ENCODE data around the gene SGTB.

SGTB gene

GRCh38 chr5:65760504-65761275 lies 38.8 kb upstream of the SGTB start:
- TF ChIP-seq FOXP2 (optimal IDR thresholded peaks at IDR 0.05; ENCODE audit: borderline replicate concordance, extremely low read depth, extremely low read length, insufficient read depth) (no peak), TAF1 (IDR thresholded peaks at IDR 0.05; ENCODE audit: borderline replicate concordance, insufficient read depth, low read length) (no peak), POLR2AphosphoS5 (IDR thresholded peaks at IDR 0.05; ENCODE audit: low read depth, low read length) (no peak), REST (IDR thresholded peaks at IDR 0.05; ENCODE audit: insufficient read depth in 1 of 2, low read depth in 2 of 2, low read length in 2 of 2) (no peak), SIN3A (IDR thresholded peaks at IDR 0.05; ENCODE audit: borderline replicate concordance, insufficient read depth, low read length) (no peak)

- TF ChIP-seq SIN3A (IDR thresholded peaks at IDR 0.05; ENCODE audit: borderline replicate concordance, insufficient read depth, low read length) = no peak
- no peak for TF ChIP-seq FOXP2 (optimal IDR thresholded peaks at IDR 0.05; ENCODE audit: borderline replicate concordance, extremely low read depth, extremely low read length, insufficient read depth)
- TF ChIP-seq REST (IDR thresholded peaks at IDR 0.05; ENCODE audit: insufficient read depth in 1 of 2, low read depth in 2 of 2, low read length in 2 of 2) = no peak
- TF ChIP-seq POLR2AphosphoS5 (IDR thresholded peaks at IDR 0.05; ENCODE audit: low read depth, low read length) = no peak
- no peak for TF ChIP-seq TAF1 (IDR thresholded peaks at IDR 0.05; ENCODE audit: borderline replicate concordance, insufficient read depth, low read length)
Measured at GRCh38 chr5:65758546-65759144, 36.7 kb upstream of the SGTB start.

- TF ChIP-seq POLR2AphosphoS5 (IDR thresholded peaks at IDR 0.05; ENCODE audit: low read depth, low read length) = no peak
- no peak for TF ChIP-seq TAF1 (IDR thresholded peaks at IDR 0.05; ENCODE audit: borderline replicate concordance, insufficient read depth, low read length)
- no peak for TF ChIP-seq REST (IDR thresholded peaks at IDR 0.05; ENCODE audit: insufficient read depth in 1 of 2, low read depth in 2 of 2, low read length in 2 of 2)
- TF ChIP-seq SIN3A (IDR thresholded peaks at IDR 0.05; ENCODE audit: borderline replicate concordance, insufficient read depth, low read length) = no peak
- TF ChIP-seq FOXP2 (optimal IDR thresholded peaks at IDR 0.05; ENCODE audit: borderline replicate concordance, extremely low read depth, extremely low read length, insufficient read depth) = no peak
Measured at GRCh38 chr5:65753189-65753588, 31.3 kb upstream of the SGTB start.

- TF ChIP-seq SIN3A (IDR thresholded peaks at IDR 0.05; ENCODE audit: borderline replicate concordance, insufficient read depth, low read length) (no peak), REST (IDR thresholded peaks at IDR 0.05; ENCODE audit: insufficient read depth in 1 of 2, low read depth in 2 of 2, low read length in 2 of 2) (no peak), TAF1 (IDR thresholded peaks at IDR 0.05; ENCODE audit: borderline replicate concordance, insufficient read depth, low read length) (no peak), POLR2AphosphoS5 (IDR thresholded peaks at IDR 0.05; ENCODE audit: low read depth, low read length) (no peak), FOXP2 (optimal IDR thresholded peaks at IDR 0.05; ENCODE audit: borderline replicate concordance, extremely low read depth, extremely low read length, insufficient read depth) (no peak)
Measured at GRCh38 chr5:65750938-65751337, 29.0 kb upstream of the SGTB start.
